MCF 10A (cell line): ENCODE results near the gene ST7. TPM values are rescaled to one million over a fixed set of nuclear protein-coding genes. Genes with fewer than 3 reads are reported as not detected.

Experiments used
- BruUV-seq: library from RNA; stranded (reverse); fragments of 400-500 nt; replicated peaks from 2 replicates; lab custom pipeline; 2021; lab: Mats Ljungman, UMichigan
- CTCF ChIA-PET: fragments of 300-600 bp; sonication (Branson Sonifier 250); formaldehyde crosslinking; extraction: SDS; loops from one replicate; lab custom pipeline; 2021; ENCODE audit warnings: antibody characterized with exemption, inconsistent platforms; lab: Yijun Ruan, JAX
- POLR2A ChIA-PET: fragments of 300-600, 350-650 bp; sonication (Branson Sonifier 250); formaldehyde crosslinking; extraction: SDS; loops from one replicate; lab custom pipeline; 2020; ENCODE audit warnings: antibody characterized with exemption, inconsistent platforms; lab: Yijun Ruan, JAX
- DNase-seq: peaks from one replicate; pipeline ENCODE4 v3.0.0-alpha.2; 2018; ENCODE audit not compliant: unreplicated experiment
- H3K27ac Mint-ChIP-seq: one replicate; pipeline ENCODE4 v1.8.0; 2022; ENCODE audit warnings: mild to moderate bottlenecking, low read depth, mixed read lengths; ENCODE audit not compliant: unreplicated experiment
- H3K27me3 Mint-ChIP-seq: one replicate; pipeline ENCODE4 v1.8.0; 2022; ENCODE audit warnings: mixed read lengths; ENCODE audit not compliant: insufficient read depth, unreplicated experiment
- H3K36me3 Mint-ChIP-seq: one replicate; pipeline ENCODE4 v1.8.0; 2022; ENCODE audit warnings: mild to moderate bottlenecking, moderate library complexity, mixed read lengths; ENCODE audit not compliant: insufficient read depth, unreplicated experiment
- H3K4me1 Mint-ChIP-seq: one replicate; pipeline ENCODE4 v1.8.0; 2022; ENCODE audit warnings: mixed read lengths; ENCODE audit not compliant: insufficient read depth, unreplicated experiment
- H3K4me3 Mint-ChIP-seq: one replicate; pipeline ENCODE4 v1.8.0; 2022; ENCODE audit warnings: mild to moderate bottlenecking, moderate library complexity, mixed read lengths; ENCODE audit not compliant: unreplicated experiment
- H3K9me3 Mint-ChIP-seq: one replicate; pipeline ENCODE4 v1.8.0; 2022; ENCODE audit warnings: mixed read lengths; ENCODE audit not compliant: unreplicated experiment
- intact Hi-C: fragments of 100-400 bp; cut with micrococcal nuclease; formaldehyde crosslinking; loops from 2 replicates; pipeline ENCODE4 v1.14.1; 2022
- total RNA-seq: library from RNA; stranded (reverse); gene quantifications from 2 replicates; pipeline ENCODE4 v1.2.3, GENCODE V29; 2022
- TF ChIP-seq, protein P1 (sequence below): fragments of 200-600 bp; IDR thresholded peaks from one replicate; pipeline ENCODE4 v1.8.0; 2022; ENCODE audit warnings: antibody characterized with exemption, mild to moderate bottlenecking; ENCODE audit not compliant: unreplicated experiment

Gene ST7
- total RNA-seq, 1 experiment from 2014 or later = 18.5 TPM

- DNase-seq = no peak
- H3K36me3 Mint-ChIP-seq = no peaks in the 10 kb centered on the region
- no TSS peak for BruUV-seq
- intact Hi-C loops = no loop called here
- CTCF ChIA-PET = interaction anchor here (0.7 to 4.1 kb wide), 4 partner anchors 11 to 272 kb away, joined by 3 to 42 read pairs (median 4); no protein-coding TSS in a partner anchor
- no peaks in the 10 kb centered on the region for H3K27me3 Mint-ChIP-seq
- peaks cover 7% of the 10 kb centered on the region for H3K4me1 Mint-ChIP-seq
- TF ChIP-seq, protein P1, sequence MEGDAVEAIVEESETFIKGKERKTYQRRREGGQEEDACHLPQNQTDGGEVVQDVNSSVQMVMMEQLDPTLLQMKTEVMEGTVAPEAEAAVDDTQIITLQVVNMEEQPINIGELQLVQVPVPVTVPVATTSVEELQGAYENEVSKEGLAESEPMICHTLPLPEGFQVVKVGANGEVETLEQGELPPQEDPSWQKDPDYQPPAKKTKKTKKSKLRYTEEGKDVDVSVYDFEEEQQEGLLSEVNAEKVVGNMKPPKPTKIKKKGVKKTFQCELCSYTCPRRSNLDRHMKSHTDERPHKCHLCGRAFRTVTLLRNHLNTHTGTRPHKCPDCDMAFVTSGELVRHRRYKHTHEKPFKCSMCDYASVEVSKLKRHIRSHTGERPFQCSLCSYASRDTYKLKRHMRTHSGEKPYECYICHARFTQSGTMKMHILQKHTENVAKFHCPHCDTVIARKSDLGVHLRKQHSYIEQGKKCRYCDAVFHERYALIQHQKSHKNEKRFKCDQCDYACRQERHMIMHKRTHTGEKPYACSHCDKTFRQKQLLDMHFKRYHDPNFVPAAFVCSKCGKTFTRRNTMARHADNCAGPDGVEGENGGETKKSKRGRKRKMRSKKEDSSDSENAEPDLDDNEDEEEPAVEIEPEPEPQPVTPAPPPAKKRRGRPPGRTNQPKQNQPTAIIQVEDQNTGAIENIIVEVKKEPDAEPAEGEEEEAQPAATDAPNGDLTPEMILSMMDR = no peak
- POLR2A ChIA-PET = interaction anchor here (0.7 kb wide), 1 partner anchor 1404 kb away, joined by 3 read pairs; no protein-coding TSS in a partner anchor
- H3K27ac Mint-ChIP-seq = no peak overlapping the region
- H3K4me3 Mint-ChIP-seq = no peak overlapping the region
- no peaks in the 10 kb centered on the region for H3K9me3 Mint-ChIP-seq
Observed at GRCh38 chr7:117203205-117203604, 249.9 kb downstream of the ST7 start.

DNA sequence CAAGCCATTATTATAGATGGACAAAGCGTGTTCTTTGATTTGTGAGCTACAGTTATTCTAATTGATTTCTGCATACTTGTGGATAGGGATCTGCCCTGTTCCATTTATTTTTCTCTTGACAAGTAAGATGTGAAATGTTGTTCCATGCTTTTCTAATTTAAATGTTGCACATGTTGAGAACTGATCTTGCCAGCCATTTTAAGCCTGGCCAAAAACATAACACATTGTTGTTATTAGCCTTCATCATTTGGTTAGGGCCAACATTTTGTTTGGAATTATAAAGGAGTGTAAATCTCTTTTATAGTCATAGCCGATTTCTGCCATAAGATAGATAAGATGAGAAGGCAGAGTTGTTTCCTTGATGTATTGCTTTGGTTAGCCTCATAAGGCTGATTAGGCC lies 252.6 kb downstream of the ST7 start:
- no peaks in the 10 kb centered on the region for H3K27me3 Mint-ChIP-seq
- no peak overlapping the region for H3K4me3 Mint-ChIP-seq
- peaks cover 7% of the 10 kb centered on the region for H3K4me1 Mint-ChIP-seq
- TF ChIP-seq, protein P1 = no peak
- DNase-seq = no peak
- CTCF ChIA-PET = interaction anchor here (0.9 kb wide), 1 partner anchor 942 kb away, joined by 4 read pairs; no protein-coding TSS in a partner anchor
- intact Hi-C loops = no loop called here
- POLR2A ChIA-PET = no interaction called here
- no peaks in the 10 kb centered on the region for H3K9me3 Mint-ChIP-seq
- no peak overlapping the region for H3K27ac Mint-ChIP-seq
- no peaks in the 10 kb centered on the region for H3K36me3 Mint-ChIP-seq
- no TSS peak for BruUV-seq

GRCh38 chr7:117208257-117208656 lies 255.0 kb downstream of the ST7 start:
- ChIA-PET POLR2A (no interaction called here), CTCF (no interaction called here)
- Mint-ChIP-seq H3K36me3 (no peaks in the 10 kb centered on the region), H3K9me3 (no peaks in the 10 kb centered on the region), H3K27ac (no peak overlapping the region), H3K4me3 (no peak overlapping the region), H3K27me3 (no peaks in the 10 kb centered on the region), H3K4me1 (no peaks in the 10 kb centered on the region)
- TF ChIP-seq, protein P1 = no peak
- BruUV-seq = no TSS peak
- intact Hi-C loops = no loop called here
- no peak for DNase-seq

DNA sequence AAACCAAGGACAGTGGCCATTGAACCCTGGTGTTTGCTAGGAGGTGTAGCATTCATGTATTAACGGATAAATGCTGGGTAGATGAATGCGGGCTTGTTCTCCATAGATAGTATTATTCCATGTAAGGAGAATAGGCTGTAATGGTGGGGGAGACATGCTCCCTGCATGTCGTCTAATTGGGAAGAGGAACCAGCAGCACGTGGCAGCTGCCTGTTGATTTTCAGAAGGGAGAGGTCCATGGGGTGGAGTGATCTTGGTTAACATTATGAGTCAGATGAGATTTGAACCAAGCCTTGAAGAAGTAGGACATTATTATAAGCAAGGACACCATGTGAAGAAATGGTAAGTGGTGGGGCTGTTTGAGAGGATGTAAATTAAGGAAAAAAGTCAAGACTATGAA lies 257.1 kb downstream of the ST7 start:
- Mint-ChIP-seq H3K36me3 (no peaks in the 10 kb centered on the region), H3K27me3 (no peaks in the 10 kb centered on the region), H3K4me1 (no peaks in the 10 kb centered on the region), H3K4me3 (no peak overlapping the region), H3K27ac (no peak overlapping the region), H3K9me3 (no peaks in the 10 kb centered on the region)
- ChIA-PET POLR2A (no interaction called here), CTCF (interaction anchor here (0.7 to 1.5 kb wide), 3 partner anchors 20 to 175 kb away, joined by 3 to 4 read pairs (median 3); no protein-coding TSS in a partner anchor)
- TF ChIP-seq, protein P1 = no peak
- BruUV-seq = no TSS peak
- no peak for DNase-seq
- intact Hi-C loops = no loop called here
